ENCODE results near the gene CACNA2D3. TPM values are rescaled to one million over a fixed set of nuclear protein-coding genes. Genes with fewer than 3 reads are reported as not detected.
A peak's percentile ranks its signal among the peaks of the same experiment; 100 is the strongest.

CACNA2D3 gene
- total RNA-seq (1.1 and 2.5 TPM in 2 replicates), polyA plus RNA-seq (1.3 and 2.5 TPM in 2 replicates)

GRCh38 chr3:54122324-54123002 lies at the start of gene CACNA2D3:
Gene CACNA2D3, plus strand, starts transcription at chr3:54122552.
- TF ChIP-seq EZH2 (IDR thresholded peaks at IDR 0.05; ENCODE audit: borderline replicate concordance) (peak; percentile 28), CTCF (IDR thresholded peaks at IDR 0.05; ENCODE audit: poor library complexity) (no peak), EZH2phosphoT487 (IDR thresholded peaks at IDR 0.05; ENCODE audit: low read depth, severe bottlenecking, unreplicated experiment) (no peak)
- Histone ChIP-seq H4K20me1 (ENCODE audit: insufficient read depth, poor library complexity, severe bottlenecking) (no peaks in the 10 kb centered on the region), H3K4me3 (peak within 1 kb of the TSS; percentile 67), H3K4me2 (peak within 1 kb of the TSS; percentile 98), H3K79me2 (no peaks in the 10 kb centered on the region), H2AFZ (peak within 1 kb of the TSS; percentile 60), H3K9me3 (ENCODE audit: low read depth) (no peaks in the 10 kb centered on the region), H3K9me2 (replicated peaks; ENCODE audit: insufficient read depth) (no peaks in the 10 kb centered on the region), H3K27ac (no peak within 1 kb of the TSS), H3K4me1 (ENCODE audit: insufficient read depth) (peaks cover 3% of the 10 kb centered on the region), H3K27me3 (peaks cover 94% of the 10 kb centered on the region), H3K36me3 (replicated peaks; ENCODE audit: insufficient read depth, low read depth) (no peaks in the 10 kb centered on the region)
- DNase-seq (ENCODE audit: low spot score), result peak; percentile 67
- WGBS (ENCODE audit: low lambda C conversion rate, missing lambda C conversion rate), result under 1% methylated on average over 47 of the region's 100 CpGs

- H3K4me3 ChIP-seq, result no peak overlapping the region
- no peaks in the 10 kb centered on the region for H3K36me3 ChIP-seq (replicated peaks; ENCODE audit: insufficient read depth, low read depth)
- no peaks in the 10 kb centered on the region for H3K9me2 ChIP-seq (replicated peaks; ENCODE audit: insufficient read depth)
- H3K9me3 ChIP-seq (ENCODE audit: low read depth), result no peaks in the 10 kb centered on the region
- no peak overlapping the region for H2AFZ ChIP-seq
- no peak for DNase-seq (ENCODE audit: low spot score)
- H3K27me3 ChIP-seq, result peaks cover 9% of the 10 kb centered on the region
- no peak overlapping the region for H3K4me2 ChIP-seq
- no peaks in the 10 kb centered on the region for H3K79me2 ChIP-seq
- TF ChIP-seq EZH2phosphoT487 (IDR thresholded peaks at IDR 0.05; ENCODE audit: low read depth, severe bottlenecking, unreplicated experiment), result no peak
- no peak for TF ChIP-seq CTCF (IDR thresholded peaks at IDR 0.05; ENCODE audit: poor library complexity)
- no peak for TF ChIP-seq EZH2 (IDR thresholded peaks at IDR 0.05; ENCODE audit: borderline replicate concordance)
- no peaks in the 10 kb centered on the region for H3K4me1 ChIP-seq (ENCODE audit: insufficient read depth)
- no peaks in the 10 kb centered on the region for H4K20me1 ChIP-seq (ENCODE audit: insufficient read depth, poor library complexity, severe bottlenecking)
- H3K27ac ChIP-seq, result no peak overlapping the region
- WGBS (ENCODE audit: low lambda C conversion rate, missing lambda C conversion rate), result 86% methylated on average over 4 of the region's 4 CpGs
These were observed 49.0 kb upstream of the CACNA2D3 start for GRCh38 chr3:54073386-54073785.

GRCh38 chr3:54079314-54079713 lies 43.0 kb upstream of the CACNA2D3 start:
- Histone ChIP-seq H2AFZ (no peak overlapping the region), H3K4me2 (no peak overlapping the region), H3K27ac (no peak overlapping the region), H3K36me3 (replicated peaks; ENCODE audit: insufficient read depth, low read depth) (no peaks in the 10 kb centered on the region), H3K4me3 (no peak overlapping the region), H3K79me2 (no peaks in the 10 kb centered on the region), H3K9me2 (replicated peaks; ENCODE audit: insufficient read depth) (no peaks in the 10 kb centered on the region), H3K27me3 (peaks cover 40% of the 10 kb centered on the region), H3K9me3 (ENCODE audit: low read depth) (no peaks in the 10 kb centered on the region), H3K4me1 (ENCODE audit: insufficient read depth) (no peaks in the 10 kb centered on the region), H4K20me1 (ENCODE audit: insufficient read depth, poor library complexity, severe bottlenecking) (no peaks in the 10 kb centered on the region)
- 55% methylated on average over 4 of the region's 4 CpGs for WGBS (ENCODE audit: low lambda C conversion rate, missing lambda C conversion rate)
- TF ChIP-seq CTCF (IDR thresholded peaks at IDR 0.05; ENCODE audit: poor library complexity) (no peak), EZH2phosphoT487 (IDR thresholded peaks at IDR 0.05; ENCODE audit: low read depth, severe bottlenecking, unreplicated experiment) (no peak), EZH2 (IDR thresholded peaks at IDR 0.05; ENCODE audit: borderline replicate concordance) (no peak)
- no peak for DNase-seq (ENCODE audit: low spot score)

Data from hepatocyte (in vitro differentiated cells).